Transverse colon (tissue), 4 donors: ENCODE measurements around the gene CILP.

Experiments
- EP300 ChIP-seq: sonication (generic); formaldehyde crosslinking; IDR thresholded peaks from one replicate; pipeline ENCODE4 v1.6.1; 2017; ENCODE audit warnings: antibody characterized with exemption, low read depth
- POLR2AphosphoS5 ChIP-seq, 3 donors: sonication (generic); formaldehyde crosslinking; IDR thresholded peaks; one replicate each; pipeline ENCODE4 v1.6.1; 2016; ENCODE audit warnings: antibody characterized with exemption in 3 of 3
- TF ChIP-seq, protein P1 (sequence below), 5 experiments: fragments of 200-600 bp in 3 of 5; fragments of 450-650 bp in 2 of 5; sonication (generic) in 3 of 5; IDR thresholded peaks; 1 replicate in 2 of 5; 2 replicates in 3 of 5; pipeline ENCODE4 v1.5.1; 2016 to 2017; ENCODE audit warnings: antibody characterized with exemption in 5 of 5, inconsistent platforms in 3 of 5, mild to moderate bottlenecking in 2 of 5, moderate library complexity in 1 of 5

DNA sequence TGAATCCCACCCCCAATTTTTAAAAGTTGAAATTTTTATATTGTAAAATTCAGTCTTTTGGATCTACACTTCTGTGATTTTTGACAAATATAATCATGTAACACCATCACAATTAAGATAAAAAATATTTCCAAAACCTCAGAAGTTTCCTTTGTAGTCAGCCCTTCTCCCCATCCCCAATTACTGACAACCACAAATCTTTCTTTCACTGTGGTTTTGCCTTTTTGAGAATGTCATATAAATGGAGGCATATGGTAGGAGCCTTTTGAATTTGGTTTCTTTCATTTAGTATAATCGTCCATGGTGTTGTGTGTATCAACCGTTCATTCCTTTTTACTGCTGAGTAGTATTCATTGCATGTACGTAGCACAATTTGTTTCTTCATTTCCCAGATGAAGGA, 7.9 kb upstream of the CILP start:
- TF ChIP-seq, protein P1, sequence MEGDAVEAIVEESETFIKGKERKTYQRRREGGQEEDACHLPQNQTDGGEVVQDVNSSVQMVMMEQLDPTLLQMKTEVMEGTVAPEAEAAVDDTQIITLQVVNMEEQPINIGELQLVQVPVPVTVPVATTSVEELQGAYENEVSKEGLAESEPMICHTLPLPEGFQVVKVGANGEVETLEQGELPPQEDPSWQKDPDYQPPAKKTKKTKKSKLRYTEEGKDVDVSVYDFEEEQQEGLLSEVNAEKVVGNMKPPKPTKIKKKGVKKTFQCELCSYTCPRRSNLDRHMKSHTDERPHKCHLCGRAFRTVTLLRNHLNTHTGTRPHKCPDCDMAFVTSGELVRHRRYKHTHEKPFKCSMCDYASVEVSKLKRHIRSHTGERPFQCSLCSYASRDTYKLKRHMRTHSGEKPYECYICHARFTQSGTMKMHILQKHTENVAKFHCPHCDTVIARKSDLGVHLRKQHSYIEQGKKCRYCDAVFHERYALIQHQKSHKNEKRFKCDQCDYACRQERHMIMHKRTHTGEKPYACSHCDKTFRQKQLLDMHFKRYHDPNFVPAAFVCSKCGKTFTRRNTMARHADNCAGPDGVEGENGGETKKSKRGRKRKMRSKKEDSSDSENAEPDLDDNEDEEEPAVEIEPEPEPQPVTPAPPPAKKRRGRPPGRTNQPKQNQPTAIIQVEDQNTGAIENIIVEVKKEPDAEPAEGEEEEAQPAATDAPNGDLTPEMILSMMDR (IDR thresholded peaks at IDR 0.05) = no peak
- TF ChIP-seq EP300 (no peak), POLR2AphosphoS5 (IDR thresholded peaks at IDR 0.05) (no peak)
